ENCODE measurements around the gene DARS1.
A peak's percentile ranks its signal among the peaks of the same experiment; 100 is the strongest.
"Not testable (repeated sequence)": the region's sequence is repeated elsewhere in the genome, so short reads cannot be mapped to it uniquely, and the experiment has no call there.

DARS1 gene

DNA sequence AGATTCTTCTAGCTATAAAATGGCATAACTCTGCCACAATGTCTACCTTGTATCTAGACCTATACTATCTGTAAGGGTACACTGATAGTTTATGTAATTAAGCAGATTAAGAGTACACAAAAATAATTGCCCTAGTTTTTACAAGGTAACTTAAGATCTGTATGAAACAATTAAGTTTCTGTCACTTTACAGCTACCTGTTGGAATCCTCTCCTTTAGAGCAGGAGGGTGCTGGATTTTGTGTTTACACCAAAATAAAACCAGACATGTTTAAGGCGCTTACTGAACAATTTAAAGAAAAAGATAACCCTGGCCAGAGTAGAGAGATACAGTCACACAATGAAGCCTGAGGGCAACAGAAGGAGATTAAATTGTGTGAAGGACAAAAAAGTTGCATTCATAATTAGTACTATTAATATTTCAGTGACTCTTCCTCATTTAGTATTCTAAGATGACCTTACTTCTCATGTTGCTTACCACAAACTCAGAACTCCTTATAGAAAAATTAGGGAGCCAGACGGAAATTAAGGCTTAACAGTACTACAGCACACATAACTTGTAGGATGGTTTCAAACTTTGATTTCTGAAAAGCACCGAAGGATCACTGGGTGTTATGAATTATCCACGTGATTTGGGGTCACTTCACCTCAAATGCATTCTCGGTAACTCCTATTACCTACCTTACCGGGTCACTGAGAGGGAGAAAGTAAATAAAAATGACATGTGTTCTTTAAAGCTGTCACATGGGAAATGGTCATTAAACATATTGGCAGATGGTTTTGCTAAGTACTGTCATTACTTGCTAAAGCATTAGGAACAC lies 1.0 kb downstream of the DARS1 start:
- no peak for DNase-seq (ENCODE audit: low spot score)

DNA sequence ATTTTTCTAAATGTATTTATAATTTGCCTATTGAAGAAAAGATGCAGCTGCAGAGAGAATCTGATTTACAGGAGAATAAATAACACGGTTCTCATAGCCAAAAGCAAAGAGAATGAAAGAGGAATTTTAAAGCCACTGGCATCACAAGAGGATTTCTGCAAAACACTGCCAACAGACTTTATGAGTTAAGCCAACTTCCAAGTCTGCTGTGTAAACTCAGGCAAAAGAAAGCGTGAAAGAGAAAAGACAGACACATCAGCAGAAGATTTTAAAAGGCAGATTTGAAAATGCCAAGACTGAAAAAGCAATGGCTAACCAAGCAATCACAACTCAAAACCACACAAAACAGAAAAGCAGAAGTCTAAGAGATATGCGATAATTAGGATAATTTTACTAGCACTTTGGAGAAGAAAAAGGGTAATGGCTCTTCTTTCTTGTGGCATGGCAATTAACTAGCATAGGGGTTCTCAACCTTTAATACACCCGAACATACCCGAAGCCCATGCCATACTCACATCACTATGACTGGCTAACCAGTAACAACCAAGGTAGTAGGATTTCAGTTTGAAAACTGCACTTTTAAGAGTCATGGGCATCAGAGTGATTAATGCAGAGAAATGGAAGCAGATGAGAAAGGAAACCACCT lies 4.9 kb downstream of the DARS1 start:
- no peak for DNase-seq (ENCODE audit: low spot score)

DNA sequence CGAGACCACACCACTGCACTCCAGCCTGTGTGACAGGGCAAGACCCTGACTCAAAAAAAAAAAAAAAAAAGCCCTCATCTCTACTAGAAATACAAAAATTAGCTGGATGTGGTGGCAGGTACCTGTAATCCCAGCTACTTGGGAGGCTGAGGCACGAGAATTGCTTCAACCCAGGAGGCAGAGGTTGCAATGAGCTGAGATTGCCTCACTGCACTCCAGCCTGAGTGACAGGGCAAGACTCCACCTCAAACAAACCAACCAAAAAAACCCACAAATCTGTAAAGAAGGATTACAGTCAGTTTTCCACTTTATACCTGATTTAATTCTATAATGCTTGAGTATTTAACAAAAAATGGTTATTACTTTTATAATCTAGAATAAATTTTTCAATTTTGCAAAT lies 9.7 kb downstream of the DARS1 start:
- no peak for DNase-seq (ENCODE audit: low spot score)

DNA sequence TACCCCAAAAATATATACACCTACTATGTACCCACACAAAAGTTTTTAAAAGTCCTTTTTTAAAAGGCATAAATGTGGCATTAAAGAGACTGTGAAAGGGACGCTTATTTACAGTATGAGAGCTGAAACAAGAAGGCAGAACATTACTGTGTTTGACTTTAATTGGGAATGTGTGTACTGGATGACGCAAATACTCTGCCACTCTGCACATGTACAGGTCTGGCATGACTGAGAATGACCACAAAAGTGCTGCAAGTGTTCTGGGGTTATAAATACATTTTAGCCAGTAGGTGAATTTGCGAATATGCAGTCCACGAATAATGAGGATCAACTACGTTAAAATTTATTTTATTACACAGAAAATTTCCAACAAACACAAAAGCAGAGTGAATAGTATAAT lies 11.4 kb downstream of the DARS1 start:
- DNase-seq (ENCODE audit: low spot score): peak; percentile 39

DNA sequence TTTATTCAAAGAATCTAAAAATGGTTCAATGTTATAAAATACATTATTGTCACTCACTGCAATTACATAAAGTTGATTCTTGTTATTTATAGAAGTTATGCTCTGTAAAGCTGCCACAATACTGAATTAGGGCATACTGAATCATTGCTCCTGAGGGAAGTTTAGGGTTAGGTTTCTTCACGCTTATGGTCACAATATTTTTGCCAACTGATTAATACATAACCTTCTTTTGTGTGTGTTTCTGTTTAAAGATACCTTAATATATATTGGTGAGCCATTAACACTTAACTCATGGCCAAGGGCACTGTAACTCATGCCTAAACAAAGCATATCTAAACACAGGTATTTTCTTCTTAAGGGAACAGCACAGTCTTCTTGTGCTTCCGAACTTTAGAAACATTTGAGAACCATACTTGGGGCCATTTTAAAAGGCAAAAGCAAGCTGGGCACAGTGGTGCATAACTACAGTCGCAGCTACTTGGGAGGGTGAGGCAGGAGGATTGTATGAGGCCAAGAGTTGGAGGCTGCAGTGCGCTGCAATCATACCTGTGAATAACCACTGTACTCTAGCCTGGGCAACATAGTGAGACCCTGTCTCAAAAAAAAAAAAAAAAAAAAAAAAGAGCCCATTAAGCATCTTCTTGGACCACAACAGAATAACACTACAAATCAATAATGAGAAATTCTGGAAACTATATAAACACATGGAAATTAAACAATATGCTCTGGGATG lies 15.6 kb downstream of the DARS1 start:
- peak; percentile 52 for DNase-seq (ENCODE audit: low spot score)

DNA sequence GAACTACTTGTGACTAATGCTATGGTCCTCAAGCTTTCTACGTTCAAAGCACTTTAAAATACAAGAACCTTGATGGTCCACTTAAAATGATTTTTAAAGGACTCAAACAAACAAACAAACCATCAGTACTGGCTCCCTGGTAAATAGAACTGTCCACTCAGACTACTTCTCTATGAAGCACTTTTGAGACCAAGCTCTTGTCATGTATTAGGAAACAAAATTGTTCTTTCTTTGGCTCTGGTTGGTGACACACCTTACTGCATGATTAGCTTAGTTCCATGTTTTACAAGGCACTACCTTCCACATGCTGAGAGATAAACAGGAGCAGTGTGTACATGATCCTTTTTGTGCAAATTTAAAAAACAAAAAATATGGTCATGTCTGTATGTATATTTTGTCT lies 19.7 kb downstream of the DARS1 start:
- no peak for DNase-seq (ENCODE audit: low spot score)

DNA sequence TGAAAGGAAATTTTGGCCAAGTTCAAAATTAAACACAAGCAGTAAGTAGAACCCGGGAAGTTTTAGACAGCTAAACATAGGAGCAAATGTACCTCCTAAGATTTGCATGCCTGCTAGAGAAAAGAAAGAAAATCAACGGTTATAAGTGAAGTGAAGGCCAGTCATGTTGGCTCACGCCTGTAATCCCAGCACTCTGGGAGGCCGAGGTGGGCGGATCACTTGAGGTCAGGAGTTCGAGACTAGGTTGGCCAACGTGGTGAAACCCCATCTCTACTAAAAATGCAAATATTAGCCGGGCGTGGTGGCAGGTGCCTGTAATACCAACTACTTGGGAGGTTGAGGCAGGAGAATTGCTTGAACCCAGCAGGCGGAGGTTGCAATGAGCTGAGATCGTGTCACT lies 21.0 kb downstream of the DARS1 start:
- DNase-seq (ENCODE audit: low spot score): not testable (repeated sequence)

DNA sequence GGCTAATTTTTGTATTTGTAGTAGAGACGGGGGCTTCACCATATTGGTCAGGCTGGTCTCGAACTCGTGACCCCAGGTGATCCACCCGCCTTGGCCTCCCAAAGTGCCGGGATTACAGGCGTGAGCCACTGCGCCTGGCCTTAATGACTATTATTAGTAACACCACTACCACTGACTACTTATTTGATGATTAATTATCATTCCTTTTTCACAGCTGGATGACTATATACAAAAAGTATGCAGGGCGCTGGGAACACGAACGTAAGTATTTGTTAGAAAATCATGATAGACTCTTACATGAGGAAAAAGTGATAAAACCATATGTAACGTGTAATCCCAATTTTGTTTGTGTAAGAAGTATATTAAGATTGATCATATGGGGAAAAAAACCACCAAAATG lies 21.6 kb downstream of the DARS1 start:
- peak; percentile 45 for DNase-seq (ENCODE audit: low spot score)

DNA sequence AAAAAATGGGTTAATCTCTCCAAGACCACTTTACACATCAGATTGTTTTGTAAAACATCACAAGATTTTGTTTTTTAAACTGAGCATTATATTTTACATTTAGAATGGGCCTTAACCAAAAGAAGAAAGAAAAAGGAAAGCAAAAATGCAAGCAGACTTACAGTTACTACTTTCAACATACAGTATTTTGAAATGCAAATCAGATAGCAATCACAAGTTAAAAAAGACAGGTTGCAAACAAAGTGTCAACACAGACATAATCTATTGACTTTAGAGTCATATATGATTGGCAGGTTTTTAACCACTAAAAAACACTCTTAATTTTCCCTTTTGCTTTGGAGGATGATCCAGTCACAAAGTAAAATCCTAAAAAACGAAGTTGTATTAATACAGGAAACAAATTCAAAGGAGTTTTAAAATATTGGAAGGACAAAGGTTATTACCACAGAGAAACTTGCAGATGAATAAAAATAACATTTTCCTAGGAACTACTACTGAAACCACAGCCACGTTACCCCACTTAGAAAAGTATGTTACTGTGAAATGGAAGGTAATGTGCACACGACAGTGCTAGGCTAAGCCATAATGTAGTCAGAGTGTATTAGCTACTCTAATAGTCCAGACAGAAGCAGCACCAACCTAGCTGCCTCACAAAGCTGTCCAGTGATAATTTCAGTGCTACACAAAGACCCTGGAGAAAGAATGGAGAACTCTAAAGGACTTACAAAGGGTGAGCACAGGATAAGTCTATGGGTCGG lies 22.9 kb downstream of the DARS1 start:
- no peak for DNase-seq (ENCODE audit: low spot score)

DNA sequence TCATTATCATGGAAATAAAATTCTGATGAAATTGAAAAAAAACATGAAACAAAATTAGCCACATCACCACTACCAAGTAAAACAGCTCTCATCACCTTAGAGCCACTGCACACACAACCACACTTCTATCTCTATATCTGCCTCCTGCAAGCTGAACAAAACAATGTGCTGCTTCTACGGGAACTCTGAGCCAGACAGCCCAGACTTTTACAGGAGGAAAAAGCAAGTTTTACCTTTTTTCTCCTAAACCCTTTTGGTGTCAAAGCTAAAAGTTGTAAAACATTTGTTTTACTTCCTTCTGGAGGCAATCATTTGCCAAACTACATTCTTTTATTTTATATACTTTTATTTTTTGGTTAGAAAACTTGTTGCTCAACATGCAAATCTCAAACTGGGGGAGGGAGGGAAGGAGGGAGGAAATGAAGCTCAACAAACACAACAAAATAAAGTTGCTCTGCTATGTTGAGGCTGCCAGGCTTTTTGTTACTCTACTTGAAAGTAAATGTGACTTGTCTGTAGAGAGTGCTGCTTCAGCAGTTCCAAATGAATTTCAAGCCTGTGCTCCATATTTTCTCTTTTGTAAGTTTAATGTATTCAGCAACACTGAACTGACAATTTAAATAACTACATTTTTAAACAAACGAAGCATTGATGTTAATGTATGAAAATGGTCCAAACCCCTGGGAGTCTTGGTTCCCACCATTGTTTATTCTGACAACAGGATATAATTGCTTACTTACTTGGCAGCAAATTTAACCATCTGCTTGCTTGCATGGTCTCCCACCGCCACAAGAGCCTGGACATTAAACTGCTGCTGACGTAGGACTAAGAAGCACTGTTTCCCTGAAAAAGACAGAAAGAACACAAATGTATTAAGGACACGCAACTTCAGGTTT lies 24.5 kb downstream of the DARS1 start:
- DNase-seq (ENCODE audit: low spot score): no peak

DNA sequence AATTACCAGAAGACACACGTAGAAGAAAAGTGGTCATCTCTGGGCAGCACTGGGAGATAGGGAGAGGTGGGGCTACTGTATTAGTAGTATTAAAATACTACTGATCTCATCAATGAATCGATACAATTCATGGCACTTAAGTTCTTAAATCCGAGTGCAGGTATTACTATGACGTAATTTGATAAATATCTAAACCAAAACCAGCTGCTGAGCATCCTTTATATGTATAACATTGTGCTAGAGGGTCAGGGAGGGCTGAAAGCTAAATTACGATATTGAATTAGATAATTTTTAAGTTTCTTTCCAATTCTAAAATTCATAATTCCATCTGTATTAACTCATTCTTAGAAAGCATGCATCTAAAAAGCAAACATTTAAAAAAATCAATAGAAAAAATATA lies 25.3 kb downstream of the DARS1 start:
- no peak for DNase-seq (ENCODE audit: low spot score)

DNA sequence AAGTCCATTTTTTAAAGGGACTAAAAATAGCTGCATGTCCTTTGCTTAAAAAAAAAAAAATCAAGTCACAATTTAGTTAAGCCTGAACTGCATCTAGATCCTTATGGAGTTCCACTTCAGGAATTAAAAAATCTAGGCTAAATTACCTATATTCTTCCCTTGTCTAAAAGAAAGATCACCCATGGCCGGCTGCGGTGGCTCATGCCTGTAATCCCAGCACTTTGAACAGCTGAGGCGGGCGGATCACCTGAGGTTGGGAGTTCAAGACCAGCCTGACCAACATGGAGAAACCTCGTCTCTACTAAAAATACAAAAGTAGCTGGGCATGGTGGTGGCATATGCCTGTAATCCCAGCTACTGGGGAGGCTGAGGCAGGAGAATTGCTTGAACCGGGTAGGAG lies 26.5 kb downstream of the DARS1 start:
- not testable (repeated sequence) for DNase-seq (ENCODE audit: low spot score)

DNA sequence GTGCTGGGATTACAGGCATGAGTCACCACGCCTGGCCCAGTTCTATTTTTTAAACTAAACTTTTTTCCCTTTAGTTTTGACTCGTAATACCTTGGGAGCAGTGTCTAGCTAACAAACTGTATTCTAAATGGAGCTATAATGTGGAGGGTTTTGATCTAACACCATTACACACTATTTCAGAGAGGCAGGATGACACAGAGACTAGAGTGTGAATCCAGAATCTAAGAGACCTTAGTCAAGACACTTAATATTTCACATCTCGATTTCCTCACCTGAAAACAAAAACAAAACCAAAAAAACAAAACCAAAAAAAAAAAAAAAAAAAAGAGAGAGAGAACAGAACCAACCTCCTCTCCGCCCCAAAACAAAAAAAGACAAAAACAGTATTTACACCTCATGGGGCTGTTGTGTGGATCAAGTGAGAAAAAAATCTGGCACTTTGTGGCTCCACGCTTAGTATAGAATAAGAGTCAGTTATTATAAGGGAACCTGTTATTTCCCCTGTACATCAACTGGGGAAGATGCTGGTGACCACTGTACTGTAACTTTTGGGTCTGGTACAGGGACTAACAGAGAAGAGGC lies 31.3 kb downstream of the DARS1 start:
- DNase-seq (ENCODE audit: low spot score): no peak

DNA sequence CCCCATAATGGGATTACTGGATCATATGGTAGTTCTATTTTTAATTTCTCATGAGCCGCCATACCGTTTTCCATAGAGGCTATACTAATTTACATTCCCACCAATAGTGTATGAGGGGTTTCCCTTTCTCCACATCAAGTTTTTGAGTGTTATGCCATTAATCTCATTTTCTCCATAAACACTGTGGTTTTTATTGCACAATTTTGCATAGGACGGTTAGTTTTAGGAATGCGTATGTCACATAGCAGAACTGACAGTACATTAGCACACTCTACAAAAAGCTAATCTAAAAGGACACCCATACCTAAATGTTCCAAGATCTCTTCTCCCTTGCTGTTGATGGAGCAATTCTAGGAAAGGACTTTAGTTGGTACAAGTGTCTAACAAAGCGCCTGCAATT lies 32.5 kb downstream of the DARS1 start:
- DNase-seq (ENCODE audit: low spot score): no peak

DNA sequence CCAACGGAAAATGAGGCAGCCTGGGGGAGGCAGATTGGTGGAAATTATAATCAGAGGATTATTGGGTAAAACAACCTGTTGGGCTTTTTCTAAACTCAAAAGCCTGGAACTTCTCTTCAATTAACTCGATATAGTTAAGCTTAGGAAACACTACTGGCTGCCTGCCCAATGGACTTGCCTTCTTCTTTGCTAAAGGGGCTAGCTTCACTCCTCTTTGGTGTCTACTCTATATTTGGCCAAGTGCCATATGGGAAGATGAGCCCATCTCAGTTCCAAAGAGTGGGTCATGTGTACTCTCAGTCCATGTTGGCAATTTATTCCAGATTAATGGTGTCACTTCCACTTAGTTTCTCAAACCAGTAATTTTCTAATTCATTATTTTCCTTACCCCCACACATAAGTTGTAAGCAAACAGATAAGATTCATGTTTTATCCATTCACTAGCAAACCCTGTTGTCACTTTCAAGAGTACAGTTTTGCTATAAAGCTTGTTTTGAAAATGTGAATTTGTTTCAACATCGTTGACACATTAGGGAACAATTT lies 34.3 kb downstream of the DARS1 start:
- no peak for DNase-seq (ENCODE audit: low spot score)

DNA sequence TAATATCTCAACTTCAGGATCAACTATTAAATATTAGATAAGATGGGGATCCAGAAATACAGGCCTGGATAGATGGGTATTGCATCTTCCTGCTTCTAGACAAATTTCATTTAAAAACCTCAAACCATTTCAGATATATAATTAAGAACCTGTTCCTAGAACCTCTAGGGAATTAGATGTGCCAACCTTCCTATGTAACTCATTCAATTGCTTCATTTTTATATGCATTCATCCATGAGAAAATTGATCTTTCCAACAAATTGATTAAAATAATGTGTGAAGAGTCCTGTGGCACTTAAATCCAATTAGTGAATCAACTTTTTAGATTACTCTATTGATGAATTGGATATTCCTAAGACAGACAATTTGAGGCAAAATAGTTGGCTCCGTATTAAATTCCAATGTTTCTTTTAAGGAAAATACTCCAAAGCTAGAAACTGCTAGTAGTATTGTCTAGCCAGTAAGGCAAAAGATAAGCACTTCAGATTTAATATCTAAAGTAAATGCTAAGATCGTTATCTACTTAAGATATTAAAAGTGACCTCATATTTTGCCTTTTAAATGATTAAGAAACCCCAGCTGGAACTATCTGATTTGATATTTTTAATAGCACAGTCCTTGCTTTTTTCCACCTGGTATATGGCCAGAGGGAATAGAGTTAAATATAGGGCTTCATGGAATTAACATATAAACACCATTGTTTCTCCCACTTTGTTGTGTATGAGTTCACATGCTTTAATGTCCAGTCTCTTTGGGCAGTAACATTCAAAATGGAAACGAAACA lies 35.8 kb downstream of the DARS1 start:
- DNase-seq (ENCODE audit: low spot score): no peak

DNA sequence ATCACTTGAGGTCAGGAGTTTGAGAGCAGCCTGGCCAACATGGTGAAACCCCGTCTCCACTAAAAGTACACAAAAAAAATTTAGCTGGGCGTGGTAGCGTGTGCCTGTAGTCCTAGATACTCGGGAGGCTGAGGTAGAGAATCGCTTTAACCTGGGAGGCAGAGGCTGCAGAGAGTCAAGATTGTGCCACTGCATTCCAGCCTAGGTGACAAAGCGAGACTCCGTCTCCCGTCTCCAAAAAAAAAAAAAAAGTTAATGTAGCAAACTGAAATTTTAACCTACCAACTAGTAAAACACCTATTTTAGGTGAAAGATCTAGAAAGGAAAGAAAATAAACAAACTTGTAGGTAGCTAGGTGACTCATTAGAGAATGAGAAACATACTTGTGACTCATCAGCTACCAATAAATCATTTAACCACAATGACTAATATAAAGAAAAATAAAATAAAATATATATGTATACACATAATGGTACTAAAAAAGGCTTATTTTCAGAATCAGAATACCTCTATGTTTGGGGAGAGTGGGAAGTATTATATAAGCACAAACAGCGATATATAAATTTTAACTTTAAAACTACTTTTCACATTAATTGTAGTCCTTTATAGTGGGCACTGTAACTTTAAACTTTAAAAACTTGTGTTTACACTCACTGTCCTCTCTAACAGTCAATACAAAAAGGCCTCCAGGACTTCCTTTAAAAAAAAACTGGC lies 36.6 kb downstream of the DARS1 start:
- DNase-seq (ENCODE audit: low spot score): peak; percentile 90

DNA sequence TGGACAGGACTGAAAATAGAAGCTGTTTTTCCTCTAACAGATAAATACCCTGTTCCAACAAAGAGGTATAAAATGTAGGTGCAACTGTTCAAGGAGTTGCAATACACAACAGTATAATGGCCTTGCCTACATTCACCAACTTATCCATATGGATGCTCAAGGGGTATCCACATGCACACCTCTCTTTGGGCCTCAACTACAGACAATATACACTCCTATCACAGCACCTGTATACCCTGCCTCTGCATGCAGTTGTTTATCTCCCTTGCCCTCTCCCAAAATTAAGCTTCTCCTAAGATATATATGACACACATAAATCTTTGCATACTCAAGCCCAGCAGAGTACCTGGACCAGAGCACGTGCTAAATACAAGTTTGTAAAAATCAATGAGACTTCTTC lies 37.3 kb downstream of the DARS1 start:
- DNase-seq (ENCODE audit: low spot score): no peak

DNA sequence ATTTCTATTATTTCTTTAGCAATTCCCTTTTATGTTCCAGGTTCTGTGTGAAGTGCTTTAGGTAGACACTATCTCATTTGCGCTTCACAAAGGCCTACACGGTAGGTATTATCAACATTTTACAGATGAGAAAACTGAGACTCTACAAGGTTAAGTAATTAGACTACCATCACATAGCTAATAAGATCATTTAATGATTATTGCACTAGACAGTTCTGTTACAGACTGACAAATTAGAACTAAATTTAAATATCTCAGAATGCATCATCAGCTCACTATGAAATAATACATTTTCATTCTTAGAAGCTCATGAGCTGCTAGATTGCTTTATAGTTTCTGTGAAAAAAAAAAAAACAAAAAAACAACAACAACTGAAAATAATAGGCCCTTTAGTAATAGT lies 37.9 kb downstream of the DARS1 start:
- no peak for DNase-seq (ENCODE audit: low spot score)

Measured in kidney tubule cell (primary cell).